Peyer's patch (tissue), 4 donors: ENCODE results near the gene FABP7. TPM values are rescaled to one million over a fixed set of nuclear protein-coding genes. Genes with fewer than 3 reads are reported as not detected.

Experiments used
- DNase-seq, 3 donors: peaks; one replicate each; pipeline ENCODE4 v3.0.0-alpha.2; 2017 to 2019
- H3K27ac ChIP-seq, 4 donors: fragments of 200-600 bp; sonication (generic); one replicate each; pipeline ENCODE4 v1.5.1; 2016 to 2019
- H3K27me3 ChIP-seq, 2 donors: fragments of 200-600 bp; sonication (generic); one replicate each; pipeline ENCODE4 v1.5.1; 2019
- H3K36me3 ChIP-seq, 3 donors: fragments of 200-600 bp; sonication (generic); one replicate each; pipeline ENCODE4 v1.5.1; 2016 to 2019
- H3K4me1 ChIP-seq, 4 donors: fragments of 200-600 bp; sonication (generic); one replicate each; pipeline ENCODE4 v1.5.1; 2016 to 2019
- H3K4me3 ChIP-seq, 4 donors: fragments of 200-600 bp; sonication (generic); 1 replicate in 3 of 4; 2 replicates in 1 of 4; pipeline ENCODE4 v1.5.1; 2016 to 2019; ENCODE audit warnings: mild to moderate bottlenecking in 1 of 4
- H3K9me3 ChIP-seq, 4 donors: fragments of 200-600 bp; sonication (generic); one replicate each; pipeline ENCODE4 v1.5.1; 2016 to 2019; ENCODE audit warnings: mild to moderate bottlenecking in 1 of 4
- POLR2A ChIP-seq, 2 donors: fragments of 450-650 bp; IDR thresholded peaks; one replicate each; pipeline ENCODE4 v1.5.1; 2017; ENCODE audit warnings: antibody characterized with exemption in 2 of 2, mild to moderate bottlenecking in 2 of 2, moderate library complexity in 2 of 2
- total RNA-seq, 4 donors: library from RNA; depleted of rRNA; stranded (reverse); fragments of >200 nt; gene quantifications; one replicate each; pipeline ENCODE4 v1.1.0, GENCODE V29; 2016
- TF ChIP-seq, protein P1 (sequence below), 6 experiments: fragments of 450-650 bp in 4 of 6; fragments of 200-600 bp in 2 of 6; sonication (generic) in 1 of 6; IDR thresholded peaks; one replicate each; pipeline ENCODE4 v1.5.1; 2017 to 2019; ENCODE audit warnings: antibody characterized with exemption in 6 of 6, mild to moderate bottlenecking in 3 of 6, moderate library complexity in 1 of 6

Gene FABP7
- total RNA-seq, 4 donors from 2014 or later: not detected

DNA sequence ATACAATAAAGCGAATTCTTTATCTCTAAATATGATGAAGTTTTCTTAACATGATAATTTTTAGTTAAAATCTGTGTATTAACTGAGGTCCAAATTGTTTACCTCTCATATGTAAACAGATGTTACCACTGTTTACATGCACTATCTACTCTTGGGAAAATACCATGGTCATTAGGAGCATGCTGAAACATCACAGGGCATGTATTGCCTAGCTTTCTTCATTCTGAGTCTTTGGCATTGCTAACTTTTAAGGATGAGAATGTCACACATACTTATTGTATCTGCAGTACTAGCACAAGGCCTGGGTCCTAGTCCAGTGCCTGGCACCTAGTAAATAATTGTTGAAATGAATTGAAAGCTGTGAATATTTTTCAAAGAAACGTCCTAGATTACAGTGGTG, 30.2 kb downstream of the FABP7 start:
- DNase-seq: no peak
- H3K36me3 ChIP-seq: peaks cover 0 to 50% (median 2%) of the 10 kb centered on the region in 3 donors
- TF ChIP-seq POLR2A (IDR thresholded peaks at IDR 0.05): no peak
- TF ChIP-seq, protein P1, sequence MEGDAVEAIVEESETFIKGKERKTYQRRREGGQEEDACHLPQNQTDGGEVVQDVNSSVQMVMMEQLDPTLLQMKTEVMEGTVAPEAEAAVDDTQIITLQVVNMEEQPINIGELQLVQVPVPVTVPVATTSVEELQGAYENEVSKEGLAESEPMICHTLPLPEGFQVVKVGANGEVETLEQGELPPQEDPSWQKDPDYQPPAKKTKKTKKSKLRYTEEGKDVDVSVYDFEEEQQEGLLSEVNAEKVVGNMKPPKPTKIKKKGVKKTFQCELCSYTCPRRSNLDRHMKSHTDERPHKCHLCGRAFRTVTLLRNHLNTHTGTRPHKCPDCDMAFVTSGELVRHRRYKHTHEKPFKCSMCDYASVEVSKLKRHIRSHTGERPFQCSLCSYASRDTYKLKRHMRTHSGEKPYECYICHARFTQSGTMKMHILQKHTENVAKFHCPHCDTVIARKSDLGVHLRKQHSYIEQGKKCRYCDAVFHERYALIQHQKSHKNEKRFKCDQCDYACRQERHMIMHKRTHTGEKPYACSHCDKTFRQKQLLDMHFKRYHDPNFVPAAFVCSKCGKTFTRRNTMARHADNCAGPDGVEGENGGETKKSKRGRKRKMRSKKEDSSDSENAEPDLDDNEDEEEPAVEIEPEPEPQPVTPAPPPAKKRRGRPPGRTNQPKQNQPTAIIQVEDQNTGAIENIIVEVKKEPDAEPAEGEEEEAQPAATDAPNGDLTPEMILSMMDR (IDR thresholded peaks at IDR 0.05): no peak
- H3K9me3 ChIP-seq: no peaks in the 10 kb centered on the region
- no peak overlapping the region for H3K27ac ChIP-seq
- no peak overlapping the region for H3K4me3 ChIP-seq
- no peaks in the 10 kb centered on the region for H3K27me3 ChIP-seq
- H3K4me1 ChIP-seq: no peaks in the 10 kb centered on the region

DNA sequence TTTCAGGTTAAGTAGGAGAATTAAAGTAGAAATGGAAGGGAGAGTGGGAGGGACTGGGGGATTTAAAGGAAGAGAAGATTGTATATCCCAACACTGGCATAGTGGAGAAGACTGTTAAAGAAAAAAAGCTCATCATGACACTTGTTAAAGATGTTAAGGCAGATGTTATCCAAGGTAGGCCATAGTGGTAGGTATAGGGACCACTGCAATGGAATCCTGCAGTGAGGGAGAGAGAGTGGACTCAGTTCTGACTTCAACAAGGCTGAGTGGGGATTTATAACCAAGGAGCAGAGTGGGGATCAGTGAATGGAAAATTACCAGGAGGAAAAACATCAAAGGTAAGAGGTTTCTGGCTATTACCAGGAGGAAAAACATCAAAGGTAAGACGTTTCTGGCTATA, 30.7 kb downstream of the FABP7 start:
- Histone ChIP-seq H3K36me3 (peaks cover 0 to 45% (median 2%) of the 10 kb centered on the region in 3 donors), H3K4me1 (no peaks in the 10 kb centered on the region), H3K9me3 (no peaks in the 10 kb centered on the region), H3K27me3 (no peaks in the 10 kb centered on the region), H3K27ac (no peak overlapping the region), H3K4me3 (no peak overlapping the region)
- DNase-seq: no peak
- no peak for TF ChIP-seq POLR2A (IDR thresholded peaks at IDR 0.05)
- TF ChIP-seq, protein P1 (IDR thresholded peaks at IDR 0.05): no peak

DNA sequence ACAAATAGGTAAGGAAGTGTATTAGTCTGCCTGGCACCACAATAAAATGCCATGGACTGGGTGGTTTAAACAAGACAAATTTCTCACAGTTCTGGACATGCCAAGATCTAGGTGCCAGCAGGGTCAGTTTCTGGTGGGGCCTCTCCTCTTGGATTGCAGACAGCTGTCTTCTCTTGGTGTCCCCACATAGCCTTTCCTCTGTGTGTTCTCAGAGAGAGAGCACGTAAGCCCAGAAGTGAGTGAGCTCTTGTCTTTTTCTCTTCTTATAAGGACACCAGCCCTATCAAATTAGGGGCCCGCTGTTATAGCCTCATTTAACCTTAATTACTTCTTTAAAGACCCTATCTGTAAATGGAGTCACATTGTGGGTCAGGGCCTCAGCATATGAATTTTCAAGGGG, 37.8 kb downstream of the FABP7 start:
- H3K27me3 ChIP-seq: no peaks in the 10 kb centered on the region
- TF ChIP-seq POLR2A (IDR thresholded peaks at IDR 0.05): no peak
- TF ChIP-seq, protein P1 (IDR thresholded peaks at IDR 0.05): no peak
- H3K4me1 ChIP-seq: no peaks in the 10 kb centered on the region
- no peaks in the 10 kb centered on the region for H3K9me3 ChIP-seq
- H3K27ac ChIP-seq: no peak overlapping the region
- H3K4me3 ChIP-seq: no peak overlapping the region
- DNase-seq: no peak
- no peaks in the 10 kb centered on the region for H3K36me3 ChIP-seq

DNA sequence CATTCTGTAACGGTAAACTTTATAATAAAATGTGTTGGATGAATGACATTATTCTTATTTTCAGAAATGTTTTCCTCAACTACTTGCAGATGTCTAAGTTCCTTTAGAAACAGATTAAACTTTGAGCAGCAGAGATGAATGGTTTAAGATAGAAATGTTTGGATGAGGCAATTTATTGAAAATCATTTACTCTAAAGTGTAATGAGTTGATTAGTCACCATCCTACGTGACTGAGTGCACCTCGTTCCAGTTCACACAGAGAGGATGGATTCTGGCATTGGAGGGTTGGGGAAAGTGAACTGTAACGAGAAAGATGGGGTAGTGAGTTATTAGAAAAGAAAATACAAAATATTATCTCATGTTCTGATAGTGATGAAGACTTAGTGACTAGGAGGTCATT, 38.2 kb downstream of the FABP7 start:
- H3K9me3 ChIP-seq: no peaks in the 10 kb centered on the region
- H3K4me1 ChIP-seq: no peaks in the 10 kb centered on the region
- no peaks in the 10 kb centered on the region for H3K27me3 ChIP-seq
- no peak overlapping the region for H3K27ac ChIP-seq
- H3K4me3 ChIP-seq: no peak overlapping the region
- DNase-seq: no peak
- no peaks in the 10 kb centered on the region for H3K36me3 ChIP-seq
- TF ChIP-seq POLR2A (IDR thresholded peaks at IDR 0.05): no peak
- TF ChIP-seq, protein P1 (IDR thresholded peaks at IDR 0.05): no peak

DNA sequence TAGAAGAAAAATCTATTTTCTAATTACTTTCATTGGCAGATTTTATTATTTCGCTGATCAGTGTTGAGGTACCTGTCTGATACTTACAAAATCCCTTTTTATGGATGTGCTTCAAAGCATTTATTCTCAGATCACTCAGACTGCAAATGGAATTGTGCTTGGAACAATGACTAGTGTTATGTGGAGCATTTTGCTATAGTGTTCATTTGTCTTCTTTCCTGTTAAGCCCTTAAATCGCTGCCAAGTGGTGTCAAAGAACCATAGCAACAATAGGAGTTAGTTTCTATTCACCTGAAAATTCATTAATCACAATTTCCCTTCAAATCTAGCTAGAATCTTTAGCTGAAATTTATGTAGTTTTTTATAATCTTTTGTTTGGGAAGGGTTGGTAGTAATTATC, 39.4 kb downstream of the FABP7 start:
- Histone ChIP-seq H3K27me3 (no peaks in the 10 kb centered on the region), H3K4me1 (no peaks in the 10 kb centered on the region), H3K9me3 (no peaks in the 10 kb centered on the region), H3K4me3 (no peak overlapping the region), H3K36me3 (no peaks in the 10 kb centered on the region), H3K27ac (no peak overlapping the region)
- no peak for DNase-seq
- no peak for TF ChIP-seq POLR2A (IDR thresholded peaks at IDR 0.05)
- TF ChIP-seq, protein P1 (IDR thresholded peaks at IDR 0.05): no peak

DNA sequence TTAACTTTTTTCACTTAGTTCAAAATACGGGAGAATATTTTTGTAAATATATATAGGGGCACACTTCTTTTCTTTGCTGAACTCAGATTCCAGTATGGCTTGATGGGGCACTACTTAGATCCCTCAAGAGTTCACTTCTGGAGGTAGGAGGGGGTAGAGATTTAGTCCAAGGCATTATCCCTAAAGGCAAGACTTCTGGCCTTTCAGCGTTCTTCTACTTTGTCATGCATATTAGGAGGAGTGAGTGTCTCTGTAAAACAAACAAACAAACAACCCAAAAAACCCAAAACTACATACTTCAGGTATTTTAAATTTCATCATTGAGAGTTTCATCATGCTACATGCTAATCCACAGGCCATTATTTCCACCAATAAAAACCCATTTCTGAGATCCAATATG, 41.6 kb downstream of the FABP7 start:
- H3K4me1 ChIP-seq: no peaks in the 10 kb centered on the region
- H3K27ac ChIP-seq: no peak overlapping the region
- H3K36me3 ChIP-seq: no peaks in the 10 kb centered on the region
- no peaks in the 10 kb centered on the region for H3K9me3 ChIP-seq
- DNase-seq: no peak
- no peaks in the 10 kb centered on the region for H3K27me3 ChIP-seq
- no peak overlapping the region for H3K4me3 ChIP-seq
- no peak for TF ChIP-seq POLR2A (IDR thresholded peaks at IDR 0.05)
- TF ChIP-seq, protein P1 (IDR thresholded peaks at IDR 0.05): no peak
